Mucosa of stomach (tissue), 1 donor: ENCODE measurements around the gene MICAL3.
"Not testable (repeated sequence)": the region's sequence is repeated elsewhere in the genome, so short reads cannot be mapped to it uniquely, and the experiment has no call there.

Experiments
- H3K27me3 ChIP-seq: one replicate; pipeline ENCODE4 v1.7.0; 2013; ENCODE audit warnings: mild to moderate bottlenecking, low read length; ENCODE audit not compliant: control insufficient read depth, insufficient read depth
- H3K36me3 ChIP-seq: one replicate; pipeline ENCODE4 v1.7.0; 2013; ENCODE audit warnings: low read length; ENCODE audit not compliant: control insufficient read depth, insufficient read depth
- H3K4me1 ChIP-seq: one replicate; pipeline ENCODE4 v1.7.0; 2013; ENCODE audit warnings: mild to moderate bottlenecking, low read length; ENCODE audit not compliant: control insufficient read depth, insufficient read depth
- H3K4me3 ChIP-seq: one replicate; pipeline ENCODE4 v1.7.0; 2013; ENCODE audit warnings: low read length
- H3K9ac ChIP-seq: one replicate; pipeline ENCODE4 v1.7.0; 2013; ENCODE audit warnings: mild to moderate bottlenecking, low read length, moderate library complexity
- H3K9me3 ChIP-seq: one replicate; pipeline ENCODE4 v1.7.0; 2013; ENCODE audit warnings: mild to moderate bottlenecking, low read length, moderate library complexity; ENCODE audit not compliant: control insufficient read depth
- donor health status: Pancreatic carcinoma.

Gene MICAL3

GRCh38 chr22:18035751-18036150 is 11.4 kb upstream of the MICAL3 start:
- Histone ChIP-seq H3K4me1 (no peaks in the 10 kb centered on the region), H3K4me3 (no peak overlapping the region), H3K36me3 (no peaks in the 10 kb centered on the region), H3K9me3 (no peaks in the 10 kb centered on the region), H3K9ac (no peak overlapping the region), H3K27me3 (peaks cover 6% of the 10 kb centered on the region)

DNA sequence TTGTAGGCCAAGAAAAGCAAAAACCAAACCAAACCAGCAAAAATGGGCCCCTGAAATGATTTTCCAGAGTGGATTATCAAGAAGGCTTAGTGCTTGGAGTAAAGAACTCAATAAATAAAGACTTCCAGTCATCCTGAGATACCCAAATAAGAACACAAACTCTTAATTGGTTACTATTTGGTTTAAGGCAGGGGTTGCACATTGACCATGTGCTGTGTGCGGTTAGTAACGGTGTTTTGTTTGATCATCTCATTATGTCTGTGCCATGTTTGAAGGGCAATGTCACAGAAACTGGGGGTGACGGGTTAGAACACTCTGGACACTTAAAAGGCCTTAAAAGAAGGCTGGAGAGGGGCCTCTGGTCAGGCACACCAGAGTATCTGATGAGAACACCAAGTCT is 9.7 kb upstream of the MICAL3 start:
- Histone ChIP-seq H3K27me3 (peaks cover 6% of the 10 kb centered on the region), H3K9me3 (no peaks in the 10 kb centered on the region), H3K36me3 (no peaks in the 10 kb centered on the region), H3K9ac (no peak overlapping the region), H3K4me3 (no peak overlapping the region), H3K4me1 (no peaks in the 10 kb centered on the region)

DNA sequence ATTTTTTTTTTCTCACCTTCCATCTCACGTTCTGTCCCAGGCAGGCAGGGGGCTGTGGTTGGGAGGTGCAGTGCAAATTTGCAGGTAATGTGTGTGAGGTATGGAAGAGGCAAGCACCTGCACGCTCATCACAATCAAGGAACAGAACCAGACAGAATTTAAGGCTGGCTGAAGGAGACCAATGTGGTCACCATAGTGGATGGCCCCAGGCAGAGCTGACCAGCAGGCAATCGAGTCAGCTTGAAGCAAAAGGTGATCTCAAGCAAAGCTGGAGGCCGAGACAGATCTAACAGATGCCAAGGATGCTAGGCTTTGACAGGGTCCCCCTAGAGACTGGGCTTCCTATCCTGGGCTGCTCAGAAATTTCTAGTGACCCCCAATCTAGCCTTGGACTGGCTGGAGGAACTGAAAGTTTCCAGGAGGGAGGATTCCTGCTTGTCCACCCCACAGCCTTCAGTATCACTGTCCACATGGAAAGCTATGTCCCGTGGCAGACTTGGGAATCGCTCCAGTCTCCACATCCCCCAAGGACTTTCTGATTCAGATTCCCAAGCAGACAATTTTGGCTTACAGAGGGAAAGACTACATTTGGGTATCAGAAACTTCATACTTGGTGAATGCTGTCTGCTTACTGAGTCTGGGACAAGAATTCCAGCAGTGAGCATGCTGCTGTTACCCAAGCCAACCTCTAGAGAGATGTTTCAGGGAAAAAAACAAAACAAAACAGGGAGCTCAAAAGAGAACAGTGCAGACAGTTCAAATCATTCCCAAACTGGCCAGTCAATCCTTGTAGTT is 9.0 kb upstream of the MICAL3 start:
- Histone ChIP-seq H3K4me3 (no peak overlapping the region), H3K9ac (no peak overlapping the region), H3K27me3 (peaks cover 6% of the 10 kb centered on the region), H3K36me3 (no peaks in the 10 kb centered on the region), H3K9me3 (no peaks in the 10 kb centered on the region), H3K4me1 (no peaks in the 10 kb centered on the region)

DNA sequence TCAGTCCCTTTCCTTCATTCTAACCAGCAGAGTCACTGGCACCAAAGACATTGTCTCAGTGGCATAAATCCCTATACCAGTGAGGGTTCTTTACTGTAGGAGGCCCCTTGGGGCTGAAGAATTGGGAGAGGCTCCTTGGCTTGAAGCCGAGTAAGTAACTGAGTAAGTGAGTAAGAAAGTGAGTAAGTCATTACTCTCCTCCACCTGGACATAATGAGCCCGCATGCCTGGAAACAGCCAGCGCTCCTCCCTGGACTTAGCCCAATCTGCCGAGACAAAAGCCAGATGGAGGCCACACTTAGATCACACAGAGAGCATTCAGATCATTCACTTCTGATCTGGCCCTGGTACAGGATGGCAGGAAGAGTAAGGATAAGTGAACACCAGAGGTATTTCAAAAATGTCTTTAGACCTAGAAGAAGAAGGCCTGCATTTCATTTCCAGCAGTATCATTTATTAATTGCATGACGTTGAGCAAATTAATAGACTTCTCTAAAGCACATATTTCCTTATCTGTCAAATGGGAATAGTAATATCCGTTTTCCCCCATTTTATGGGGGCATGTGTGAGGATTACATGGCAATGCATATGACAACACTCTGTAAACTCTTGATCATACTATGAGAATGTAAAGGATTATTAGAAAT is 8.2 kb upstream of the MICAL3 start:
- Histone ChIP-seq H3K9ac (no peak overlapping the region), H3K4me1 (no peaks in the 10 kb centered on the region)

DNA sequence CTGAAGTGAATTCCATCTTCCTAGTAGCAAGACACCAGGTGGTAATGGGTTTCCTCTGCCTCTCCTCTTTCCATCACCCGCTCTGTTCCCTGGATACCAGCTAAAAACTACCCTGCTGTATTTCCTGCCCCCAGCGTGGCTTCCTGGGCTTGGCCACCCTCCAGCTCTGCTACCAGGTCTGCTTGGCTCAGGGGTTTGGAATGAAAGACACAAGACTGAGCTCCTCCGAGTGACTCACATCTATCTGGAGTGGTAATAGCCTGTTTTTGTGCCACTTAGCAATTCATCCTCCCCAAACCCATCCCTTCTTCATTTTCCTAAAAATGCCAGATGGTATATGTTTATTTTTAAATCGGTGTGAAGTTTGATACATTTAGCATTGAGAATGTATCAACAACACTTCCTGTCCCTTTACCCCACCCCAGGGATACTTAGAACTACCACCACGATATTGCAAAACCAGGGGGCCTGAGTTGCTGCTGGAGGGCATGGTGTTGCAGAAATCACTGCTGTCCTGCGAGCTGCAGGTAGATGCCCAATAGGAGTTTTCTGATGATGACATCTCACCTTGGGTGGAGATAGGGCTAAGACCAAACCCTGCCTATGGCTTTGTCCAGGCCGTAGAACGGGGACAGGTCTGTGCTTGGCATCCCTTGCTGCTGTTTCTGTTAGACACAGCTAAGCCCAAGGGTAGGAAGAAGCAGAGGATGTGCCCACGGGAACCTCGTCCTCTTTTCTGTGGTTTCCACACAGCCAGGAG is 7.5 kb upstream of the MICAL3 start:
- Histone ChIP-seq H3K4me1 (no peaks in the 10 kb centered on the region), H3K36me3 (no peaks in the 10 kb centered on the region), H3K9ac (no peak overlapping the region), H3K27me3 (peaks cover 4% of the 10 kb centered on the region), H3K9me3 (no peaks in the 10 kb centered on the region), H3K4me3 (no peak overlapping the region)

More for the DNA sequence above, 8.2 kb upstream of the MICAL3 start:
- no peaks in the 10 kb centered on the region for H3K36me3 ChIP-seq
- H3K27me3 ChIP-seq = peaks cover 6% of the 10 kb centered on the region
- H3K9me3 ChIP-seq = no peaks in the 10 kb centered on the region
- H3K4me3 ChIP-seq = no peak overlapping the region

DNA sequence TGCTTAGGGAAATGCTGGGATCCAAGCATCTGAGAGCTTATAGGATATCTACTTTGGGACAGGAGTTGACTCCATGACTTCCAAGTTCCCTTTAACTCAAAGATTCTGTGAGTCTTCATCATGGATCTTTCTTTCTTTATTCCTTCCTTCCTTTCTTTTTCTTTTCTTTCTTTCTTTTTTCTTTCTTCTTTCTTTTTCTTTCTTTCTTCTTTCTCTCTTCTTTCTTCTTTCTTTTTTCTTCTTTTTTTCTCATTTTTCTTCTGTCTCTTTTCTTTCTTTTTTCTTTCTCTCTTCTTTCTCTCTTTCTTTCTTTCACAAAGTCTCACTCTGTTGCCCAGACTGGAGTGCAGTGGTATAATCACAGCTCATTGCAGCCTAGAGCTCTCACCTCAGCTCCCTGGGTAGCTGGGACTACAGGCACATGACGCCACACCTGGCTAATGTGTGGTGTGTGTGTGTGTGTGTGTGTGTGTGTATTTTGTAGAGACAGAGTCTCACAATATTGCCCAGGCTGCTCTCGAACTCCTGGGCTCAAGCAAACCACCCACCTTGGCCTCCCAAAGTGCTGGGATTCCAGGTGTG is 5.4 kb upstream of the MICAL3 start:
- H3K9me3 ChIP-seq = no peaks in the 10 kb centered on the region
- H3K36me3 ChIP-seq = no peaks in the 10 kb centered on the region
- H3K4me1 ChIP-seq = peaks cover 1% of the 10 kb centered on the region

GRCh38 chr22:18028817-18029527 is 4.6 kb upstream of the MICAL3 start:
- H3K9me3 ChIP-seq = no peaks in the 10 kb centered on the region
- H3K4me3 ChIP-seq = no peak overlapping the region
- peaks cover 5% of the 10 kb centered on the region for H3K4me1 ChIP-seq
- H3K27me3 ChIP-seq = peaks cover 12% of the 10 kb centered on the region
- no peak overlapping the region for H3K9ac ChIP-seq
- no peaks in the 10 kb centered on the region for H3K36me3 ChIP-seq

More for the DNA sequence above, 5.4 kb upstream of the MICAL3 start:
- no peak overlapping the region for H3K9ac ChIP-seq
- no peak overlapping the region for H3K4me3 ChIP-seq
- peaks cover 10% of the 10 kb centered on the region for H3K27me3 ChIP-seq

GRCh38 chr22:18025898-18026297 is 1.5 kb upstream of the MICAL3 start:
- not testable (repeated sequence) for H3K9me3 ChIP-seq, H3K36me3 ChIP-seq, H3K9ac ChIP-seq, H3K4me3 ChIP-seq
- H3K4me1 ChIP-seq = peaks cover 14% of the 10 kb centered on the region
- peaks cover 12% of the 10 kb centered on the region for H3K27me3 ChIP-seq

DNA sequence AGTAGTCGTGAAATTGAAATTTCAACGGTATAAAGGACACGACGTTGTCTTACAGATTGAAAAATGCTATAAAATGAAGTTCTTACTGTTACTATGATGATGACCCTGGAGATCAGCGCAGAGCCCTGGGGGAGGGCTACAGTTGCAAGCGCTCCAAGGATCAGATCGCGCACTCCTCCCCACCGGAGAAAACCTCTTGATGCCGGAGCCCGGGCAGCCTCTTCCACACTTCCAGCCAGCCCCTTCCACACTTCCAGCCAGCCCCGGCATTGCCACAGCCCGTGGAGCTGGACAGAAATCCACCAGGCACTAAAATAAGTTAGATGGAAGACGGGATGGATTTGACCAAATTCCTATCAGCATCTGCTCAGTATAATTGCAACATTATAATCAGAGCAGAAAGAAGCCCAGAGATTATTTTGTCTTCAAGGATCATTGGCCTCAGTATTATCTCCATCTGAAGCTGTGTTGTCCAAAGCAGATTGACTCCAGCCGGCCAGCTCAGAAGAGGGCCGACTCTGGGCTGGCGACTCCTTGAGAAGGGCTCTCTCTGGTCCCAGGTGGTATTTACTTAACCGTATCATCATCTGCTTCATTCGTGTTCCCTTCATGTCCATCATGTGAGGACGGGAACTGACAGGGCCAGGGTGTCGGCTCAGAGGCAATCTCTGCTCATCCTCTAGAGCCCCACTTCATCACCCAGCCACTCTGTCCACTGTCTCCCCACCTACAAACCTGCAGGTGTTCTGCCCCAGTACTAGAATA is 777 bp upstream of the MICAL3 start:
- peak overlapping the region; percentile 3 for H3K9ac ChIP-seq
- H3K4me1 ChIP-seq = peaks cover 14% of the 10 kb centered on the region
- H3K27me3 ChIP-seq = peaks cover 12% of the 10 kb centered on the region
- no peaks in the 10 kb centered on the region for H3K9me3 ChIP-seq
- no peaks in the 10 kb centered on the region for H3K36me3 ChIP-seq
- H3K4me3 ChIP-seq = no peak overlapping the region

- no peaks in the 10 kb centered on the region for H3K36me3 ChIP-seq
- H3K9me3 ChIP-seq = no peaks in the 10 kb centered on the region
- H3K4me3 ChIP-seq = peak overlapping the region; percentile 80
- H3K9ac ChIP-seq = peak overlapping the region; percentile 68
- peaks cover 14% of the 10 kb centered on the region for H3K4me1 ChIP-seq
- peaks cover 12% of the 10 kb centered on the region for H3K27me3 ChIP-seq
These were observed 669 bp downstream of the MICAL3 start for GRCh38 chr22:18023509-18024275.
